DND-41 (cell line): ENCODE data around the gene AP2A2.

ENCODE experiments used
- CTCF ChIP-seq: IDR thresholded peaks from 2 replicates; pipeline ENCODE4 v1.5.1; 2012; ENCODE audit warnings: borderline replicate concordance, low read length, moderate library complexity, mild to moderate bottlenecking; ENCODE audit not compliant: poor library complexity, severe bottlenecking; ENCODE audit errors: extremely low read depth
- EZH2 ChIP-seq: IDR thresholded peaks from 3 replicates; pipeline ENCODE4 v1.6.1; 2012; ENCODE audit warnings: borderline replicate concordance, low read depth, mild to moderate bottlenecking, moderate library complexity, low read length, inconsistent platforms; ENCODE audit not compliant: severe bottlenecking

GRCh38 chr11:877565-877964, 48.1 kb upstream of the AP2A2 start:
- TF ChIP-seq CTCF (no peak), EZH2 (no peak)
